DOHH2 (cell line): Measurements from ENCODE around the gene SBF1.
A peak's percentile ranks its signal among the peaks of the same experiment; 100 is the strongest.

Experiments used
- H3F3A ChIP-seq: fragments of 200-600 bp; sonication (generic), shearing (Covaris generic); 2 replicates; pipeline ENCODE4 v1.6.0; 2016; ENCODE audit warnings: antibody characterized with exemption, mild to moderate bottlenecking; ENCODE audit not compliant: control insufficient read depth, insufficient read depth
- H3K27ac ChIP-seq: fragments of 200-600 bp; sonication (generic); 2 replicates; pipeline ENCODE4 v1.5.1; 2014; ENCODE audit warnings: low read depth, mild to moderate bottlenecking, low read length, moderate library complexity
- H3K27me3 ChIP-seq: fragments of 200-600 bp; sonication (generic); 2 replicates; pipeline ENCODE4 v1.6.1; 2014; ENCODE audit warnings: mild to moderate bottlenecking, low read length, mixed read lengths; ENCODE audit not compliant: control insufficient read depth
- H3K36me3 ChIP-seq: fragments of 200-600 bp; sonication (generic); 2 replicates; pipeline ENCODE4 v1.6.1; 2014; ENCODE audit warnings: mild to moderate bottlenecking, low read length, moderate library complexity, mixed read lengths; ENCODE audit not compliant: control insufficient read depth
- H3K4me1 ChIP-seq: fragments of 200-600 bp; sonication (generic); 2 replicates; pipeline ENCODE4 v1.6.1; 2014; ENCODE audit warnings: mild to moderate bottlenecking, low read length, mixed read lengths; ENCODE audit not compliant: control insufficient read depth
- H3K4me2 ChIP-seq: fragments of 200-600 bp; sonication (generic); 2 replicates; pipeline ENCODE4 v1.6.0; 2014; ENCODE audit warnings: mild to moderate bottlenecking, low read length, moderate library complexity
- H3K4me3 ChIP-seq: fragments of 200-600 bp; sonication (generic); 2 replicates; pipeline ENCODE4 v1.5.1; 2014; ENCODE audit warnings: mild to moderate bottlenecking, low read length, mixed read lengths
- H3K79me2 ChIP-seq: fragments of 200-600 bp; sonication (generic); 2 replicates; pipeline ENCODE4 v1.6.1; 2014; ENCODE audit warnings: mild to moderate bottlenecking, low read length, mixed read lengths; ENCODE audit not compliant: control insufficient read depth
- H3K9me2 ChIP-seq: fragments of 200-600 bp; sonication (generic); replicated peaks from 2 replicates; pipeline ENCODE4 v1.6.1; 2014; ENCODE audit warnings: mild to moderate bottlenecking, low read length, mixed read lengths; ENCODE audit not compliant: control insufficient read depth
- H3K9me3 ChIP-seq: fragments of 200-600 bp; sonication (generic); 2 replicates; pipeline ENCODE4 v1.6.1; 2014; ENCODE audit warnings: antibody characterized with exemption, low read length, mixed read lengths; ENCODE audit not compliant: control insufficient read depth, insufficient read depth
- H4K20me1 ChIP-seq: fragments of 200-600 bp; sonication (generic); 2 replicates; pipeline ENCODE4 v1.6.0; 2014; ENCODE audit warnings: low read depth, mild to moderate bottlenecking, antibody characterized with exemption, low read length, moderate library complexity; ENCODE audit not compliant: control insufficient read depth, insufficient read depth
- CTCF ChIP-seq: fragments of 200-600 bp; sonication (generic); IDR thresholded peaks from one replicate; pipeline ENCODE4 v1.5.1; 2014; ENCODE audit warnings: antibody characterized with exemption, mild to moderate bottlenecking, low read depth, low read length; ENCODE audit not compliant: poor library complexity, severe bottlenecking
- EZH2phosphoT487 ChIP-seq: fragments of 200-600 bp; sonication (generic); IDR thresholded peaks from 2 replicates; pipeline ENCODE4 v1.6.1; 2017; ENCODE audit warnings: borderline replicate concordance, mild to moderate bottlenecking, antibody characterized with exemption, low read length, moderate library complexity, mixed read lengths

Gene SBF1

GRCh38 chr22:50475652-50476002 lies 792 bp upstream of the SBF1 start:
- H3K4me2 ChIP-seq: peak overlapping the region; percentile 67
- peak overlapping the region; percentile 82 for H3K4me3 ChIP-seq
- H3K27ac ChIP-seq: no peak overlapping the region
- H3F3A ChIP-seq: peaks cover 12% of the 10 kb centered on the region
- TF ChIP-seq EZH2phosphoT487: no peak
- TF ChIP-seq CTCF: no peak
- peaks cover 38% of the 10 kb centered on the region for H3K4me1 ChIP-seq
- H3K27me3 ChIP-seq: peaks cover 12% of the 10 kb centered on the region; the same call in 1 of the 2 replicates
- H4K20me1 ChIP-seq: no peaks in the 10 kb centered on the region
- H3K9me3 ChIP-seq: no peaks in the 10 kb centered on the region
- peaks cover 40% of the 10 kb centered on the region for H3K79me2 ChIP-seq
- H3K9me2 ChIP-seq: no peaks in the 10 kb centered on the region
- peaks cover 35% of the 10 kb centered on the region for H3K36me3 ChIP-seq

GRCh38 chr22:50473855-50474671 lies 772 bp downstream of the SBF1 start:
- Histone ChIP-seq H3K9me3 (no peaks in the 10 kb centered on the region), H3F3A (peaks cover 18% of the 10 kb centered on the region), H3K36me3 (peaks cover 40% of the 10 kb centered on the region), H3K79me2 (peaks cover 43% of the 10 kb centered on the region), H3K4me3 (peak overlapping the region; percentile 82), H3K4me2 (peak overlapping the region; percentile 97), H3K9me2 (no peaks in the 10 kb centered on the region), H3K27ac (peak overlapping the region; percentile 100), H4K20me1 (no peaks in the 10 kb centered on the region), H3K27me3 (peaks cover 4% of the 10 kb centered on the region; the same call in 1 of the 2 replicates), H3K4me1 (peaks cover 51% of the 10 kb centered on the region)
- TF ChIP-seq EZH2phosphoT487: no peak
- TF ChIP-seq CTCF: no peak

GRCh38 chr22:50473088-50473487 lies 1.7 kb downstream of the SBF1 start:
- Histone ChIP-seq H3K9me3 (no peaks in the 10 kb centered on the region), H4K20me1 (no peaks in the 10 kb centered on the region), H3K27me3 (no peaks in the 10 kb centered on the region), H3K27ac (peak overlapping the region; percentile 100), H3K9me2 (no peaks in the 10 kb centered on the region), H3K4me2 (peak overlapping the region; percentile 97), H3K4me1 (peaks cover 61% of the 10 kb centered on the region), H3K79me2 (peaks cover 53% of the 10 kb centered on the region), H3F3A (peaks cover 18% of the 10 kb centered on the region), H3K36me3 (peaks cover 50% of the 10 kb centered on the region), H3K4me3 (peak overlapping the region; percentile 82)
- TF ChIP-seq CTCF: peak; percentile 86
- no peak for TF ChIP-seq EZH2phosphoT487
